H9 (cell line): Measurements from ENCODE around the gene ATG2A. TPM values are rescaled to one million over a fixed set of nuclear protein-coding genes. Genes with fewer than 3 reads are reported as not detected.

Experiments used
- DNase-seq: peaks from one replicate; pipeline ENCODE4 v3.0.0-alpha.2; 2017
- H2AFZ ChIP-seq: one replicate; pipeline ENCODE4 v1.6.1; 2013; ENCODE audit warnings: mild to moderate bottlenecking, low read length, control low read depth, moderate library complexity
- H2AK5ac ChIP-seq: 2 replicates; pipeline ENCODE4 v1.6.1; 2013; ENCODE audit warnings: low read length, control low read depth, mixed read lengths; ENCODE audit not compliant: insufficient read length
- H2BK120ac ChIP-seq: one replicate; pipeline ENCODE4 v1.6.1; 2013; ENCODE audit warnings: low read depth, mild to moderate bottlenecking, low read length, control low read depth, inconsistent platforms; ENCODE audit not compliant: poor library complexity, severe bottlenecking
- H2BK12ac ChIP-seq: 2 replicates; pipeline ENCODE4 v1.6.1; 2013; ENCODE audit warnings: low read length, control low read depth, mixed read lengths, low read depth; ENCODE audit not compliant: insufficient read length
- H2BK15ac ChIP-seq: 2 replicates; pipeline ENCODE4 v1.6.1; 2013; ENCODE audit warnings: low read depth, low read length, control low read depth
- H2BK20ac ChIP-seq: one replicate; pipeline ENCODE4 v1.6.1; 2013; ENCODE audit warnings: low read depth, mild to moderate bottlenecking, low read length, control low read depth, inconsistent platforms; ENCODE audit not compliant: poor library complexity, severe bottlenecking
- H2BK5ac ChIP-seq: 2 replicates; pipeline ENCODE4 v1.6.1; 2013; ENCODE audit warnings: low read length, control low read depth, mixed read lengths; ENCODE audit not compliant: insufficient read length
- H3K14ac ChIP-seq: 2 replicates; pipeline ENCODE4 v1.6.1; 2013; ENCODE audit warnings: low read length, control low read depth; ENCODE audit not compliant: insufficient read depth
- H3K18ac ChIP-seq: 2 replicates; pipeline ENCODE4 v1.6.1; 2013; ENCODE audit warnings: low read depth, mild to moderate bottlenecking, mixed read lengths, low read length, control low read depth; ENCODE audit not compliant: insufficient read length
- H3K23ac ChIP-seq: 2 replicates; pipeline ENCODE4 v1.6.1; 2013; ENCODE audit warnings: low read length, control low read depth, mixed read lengths, low read depth; ENCODE audit not compliant: insufficient read length
- H3K23me2 ChIP-seq: 2 replicates; pipeline ENCODE4 v1.6.1; 2013; ENCODE audit warnings: low read depth, mild to moderate bottlenecking, mixed read lengths, low read length, control low read depth; ENCODE audit not compliant: insufficient read length, poor library complexity, severe bottlenecking
- H3K27ac ChIP-seq: 2 replicates; pipeline ENCODE4 v1.5.1; 2013; ENCODE audit warnings: low read length, control low read depth, mixed read lengths, low read depth; ENCODE audit not compliant: insufficient read length
- H3K27me3 ChIP-seq: 2 replicates; pipeline ENCODE4 v1.6.1; 2013; ENCODE audit warnings: low read length, control low read depth, inconsistent platforms; ENCODE audit not compliant: insufficient read depth
- H3K4ac ChIP-seq: 2 replicates; pipeline ENCODE4 v1.6.1; 2013; ENCODE audit warnings: low read depth, mild to moderate bottlenecking, control low read depth, inconsistent platforms, low read length, moderate library complexity
- H3K4me1 ChIP-seq: 2 replicates; pipeline ENCODE4 v1.6.1; 2013; ENCODE audit warnings: low read length, control low read depth, inconsistent platforms; ENCODE audit not compliant: insufficient read depth
- H3K4me2 ChIP-seq: 2 replicates; pipeline ENCODE4 v1.6.1; 2013; ENCODE audit warnings: low read length, control low read depth, mixed read lengths; ENCODE audit not compliant: insufficient read length, insufficient read depth
- H3K56ac ChIP-seq: 2 replicates; pipeline ENCODE4 v1.6.1; 2013; ENCODE audit warnings: low read depth, mild to moderate bottlenecking, mixed read lengths, low read length, control low read depth; ENCODE audit not compliant: insufficient read length
- H3K79me1 ChIP-seq: 2 replicates; pipeline ENCODE4 v1.6.1; 2013; ENCODE audit warnings: low read depth, mild to moderate bottlenecking, moderate library complexity, low read length, control low read depth, inconsistent platforms; ENCODE audit not compliant: insufficient read depth, poor library complexity, severe bottlenecking
- H3K79me2 ChIP-seq: 2 replicates; pipeline ENCODE4 v1.6.1; 2013; ENCODE audit warnings: low read length, control low read depth, inconsistent platforms; ENCODE audit not compliant: insufficient read depth
- H3K9ac ChIP-seq: 2 replicates; pipeline ENCODE4 v1.6.1; 2013; ENCODE audit warnings: low read length, control low read depth, mixed read lengths; ENCODE audit not compliant: insufficient read length; ENCODE audit errors: extremely low read depth
- H3K9me3 ChIP-seq: one replicate; pipeline ENCODE4 v1.6.1; 2013; ENCODE audit warnings: low read depth, low read length, inconsistent platforms; ENCODE audit not compliant: control insufficient read depth
- H3T11ph ChIP-seq: one replicate; pipeline ENCODE4 v1.6.1; 2013; ENCODE audit warnings: mild to moderate bottlenecking, low read length, control low read depth, inconsistent platforms
- H4K20me1 ChIP-seq: one replicate; pipeline ENCODE4 v1.6.1; 2013; ENCODE audit not compliant: control insufficient read depth, insufficient read length, insufficient read depth
- H4K5ac ChIP-seq: 2 replicates; pipeline ENCODE4 v1.6.1; 2013; ENCODE audit warnings: low read depth, mild to moderate bottlenecking, mixed read lengths, low read length, control low read depth; ENCODE audit not compliant: insufficient read length
- H4K8ac ChIP-seq: replicated peaks from 2 replicates; pipeline ENCODE4 v1.6.1; 2013; ENCODE audit warnings: low read length, control low read depth, mixed read lengths, low read depth; ENCODE audit not compliant: insufficient read length
- H4K91ac ChIP-seq: 2 replicates; pipeline ENCODE4 v1.6.1; 2013; ENCODE audit warnings: low read depth, mild to moderate bottlenecking, moderate library complexity, mixed read lengths, low read length, control low read depth; ENCODE audit not compliant: insufficient read length
- H3K27ac Mint-ChIP-seq, 3 experiments: 2 replicates in 2 of 3; 3 replicates in 1 of 3; pipeline ENCODE4 v1.8.0; 2020 to 2021; ENCODE audit warnings: mixed read lengths in 3 of 3, mild to moderate bottlenecking in 1 of 3, moderate library complexity in 1 of 3
- H3K27me3 Mint-ChIP-seq: 2 replicates; pipeline ENCODE4 v1.8.0; 2021; ENCODE audit warnings: low read depth, mild to moderate bottlenecking, moderate library complexity, mixed read lengths
- H3K36me3 Mint-ChIP-seq, 3 experiments: 2 replicates in 2 of 3; 3 replicates in 1 of 3; pipeline ENCODE4 v1.8.0; 2020 to 2021; ENCODE audit warnings: low read depth in 3 of 3, mixed read lengths in 3 of 3; ENCODE audit not compliant: insufficient read depth in 1 of 3
- H3K4me1 Mint-ChIP-seq, 2 experiments: 2 replicates each; pipeline ENCODE4 v1.8.0; 2020; ENCODE audit warnings: mixed read lengths in 2 of 2
- H3K4me3 Mint-ChIP-seq, 2 experiments: 2 replicates in 1 of 2; 3 replicates in 1 of 2; pipeline ENCODE4 v1.8.0; 2020 to 2021; ENCODE audit warnings: mild to moderate bottlenecking in 2 of 2, mixed read lengths in 2 of 2, moderate library complexity in 1 of 2
- H3K9me3 Mint-ChIP-seq, 2 experiments: 2 replicates in 1 of 2; 3 replicates in 1 of 2; pipeline ENCODE4 v1.8.0; 2020; ENCODE audit warnings: mild to moderate bottlenecking in 2 of 2, mixed read lengths in 2 of 2, moderate library complexity in 1 of 2
- CTCF ChIP-seq: fragments of 200-600 bp; sonication (generic); conservative IDR thresholded peaks from 3 replicates; pipeline ENCODE4 v1.8.0; 2021; ENCODE audit warnings: antibody characterized with exemption, mild to moderate bottlenecking
- WGBS: extraction: QIAGEN DNeasy Blood & Tissue Kit; methylation state at CpG from one replicate; pipeline ENCODE4 v1.1.7; 2013; ENCODE audit warnings: missing lambda C conversion rate, low lambda C conversion rate, mixed read lengths; ENCODE audit not compliant: insufficient read length; ENCODE audit errors: extremely low coverage; 5-methylcytosine and 5-hydroxymethylcytosine counted together
- total RNA-seq: library from RNA; stranded (reverse); gene quantifications from 2 replicates; pipeline ENCODE4 v1.2.1, GENCODE V29; 2021

ATG2A gene
- total RNA-seq, 1 experiment from 2014 or later, result 21.3 TPM

- no peak overlapping the region for H2BK12ac ChIP-seq
- H2BK120ac ChIP-seq, result no peak overlapping the region
- no peak overlapping the region for H3K18ac ChIP-seq
- H4K20me1 ChIP-seq, result no peaks in the 10 kb centered on the region
- TF ChIP-seq CTCF, result no peak
- no peak overlapping the region for H3K4me2 ChIP-seq
- no peak overlapping the region for H4K91ac ChIP-seq
- H3K23ac ChIP-seq, result no peak overlapping the region
- no peak overlapping the region for H3K14ac ChIP-seq
- WGBS, result no CpG with 5 or more reads among the region's 10 CpGs
- Mint-ChIP-seq H3K4me1 (peaks cover 21 to 51% of the 10 kb centered on the region in 2 experiments), H3K9me3 (no peaks in the 10 kb centered on the region), H3K27me3 (peaks cover 7% of the 10 kb centered on the region), H3K27ac (peak overlapping the region in 2 of 3 experiments; percentile 17 to 69; a peak in 1 of 7 replicates), H3K4me3 (no peak overlapping the region), H3K36me3 (peaks cover 0 to 4% (median 0%) of the 10 kb centered on the region in 3 experiments; a peak in 2 of 7 replicates)
- no peak overlapping the region for H3K4ac ChIP-seq
- H3K27ac ChIP-seq, result no peak overlapping the region
- DNase-seq, result no peak
- peaks cover 7% of the 10 kb centered on the region; the same call in 1 of the 2 replicates for H3K4me1 ChIP-seq
- H3K23me2 ChIP-seq, result peaks cover 4% of the 10 kb centered on the region
- no peaks in the 10 kb centered on the region for H3K9me3 ChIP-seq
- no peaks in the 10 kb centered on the region for H3K79me2 ChIP-seq
- no peak overlapping the region for H3T11ph ChIP-seq
- H3K79me1 ChIP-seq, result no peaks in the 10 kb centered on the region
- H2AFZ ChIP-seq, result no peak overlapping the region
- no peak overlapping the region for H2BK15ac ChIP-seq
- no peak overlapping the region for H3K56ac ChIP-seq
- no peak overlapping the region for H4K8ac ChIP-seq
- no peak overlapping the region for H2BK5ac ChIP-seq
- no peak overlapping the region for H2AK5ac ChIP-seq
- no peak overlapping the region for H2BK20ac ChIP-seq
- H3K9ac ChIP-seq, result no peak overlapping the region
- H4K5ac ChIP-seq, result no peak overlapping the region
- H3K27me3 ChIP-seq, result no peaks in the 10 kb centered on the region
These were observed 17.1 kb upstream of the ATG2A start for GRCh38 chr11:64933935-64934681.
